H1 (cell line): ENCODE data around the gene SEPTIN5. TPM values are rescaled to one million over a fixed set of nuclear protein-coding genes. Genes with fewer than 3 reads are reported as not detected.
"Not testable (repeated sequence)": the region's sequence is repeated elsewhere in the genome, so short reads cannot be mapped to it uniquely, and the experiment has no call there.

ENCODE experiments used
- CTCF ChIA-PET: fragments of 300-600 bp; sonication (Branson Sonifier 250); formaldehyde crosslinking; loops from one replicate; lab custom pipeline; 2021; ENCODE audit not compliant: partially characterized antibody; lab: Charles Lee
- POLR2A ChIA-PET: fragments of 300-600 bp; sonication (Branson Sonifier 250); formaldehyde crosslinking; loops from one replicate; lab custom pipeline; 2021; ENCODE audit warnings: inconsistent platforms; ENCODE audit not compliant: partially characterized antibody; lab: Charles Lee
- DNase-seq, 2 experiments: peaks; one replicate each; pipeline versions ENCODE4 v3.0.0 to v3.0.0-alpha.2; 2010 to 2022; ENCODE audit warnings: low spot score in 2 of 2, low read depth in 1 of 2, mixed read lengths in 1 of 2
- FAIRE-seq: peaks from 2 replicates; lab custom pipeline; 2011; peaks lifted over from hg19 to GRCh38; lab: Jason Lieb, UNC
- H2AFZ ChIP-seq: 2 replicates; pipeline ENCODE4 v1.8.1; 2012; ENCODE audit warnings: low read length, inconsistent platforms
- H2AK5ac ChIP-seq: 2 replicates; pipeline ENCODE4 v1.6.1; 2013; ENCODE audit warnings: low read depth, low read length
- H2BK120ac ChIP-seq: replicated peaks from 2 replicates; pipeline ENCODE3; 2013; ENCODE audit warnings: low read depth, low read length, inconsistent platforms
- H2BK12ac ChIP-seq: 2 replicates; pipeline ENCODE4 v1.6.1; 2013; ENCODE audit warnings: low read depth, low read length
- H2BK15ac ChIP-seq: 2 replicates; pipeline ENCODE4 v1.6.1; 2013; ENCODE audit warnings: low read length
- H2BK20ac ChIP-seq: 2 replicates; pipeline ENCODE4 v1.6.1; 2013; ENCODE audit warnings: low read length
- H2BK5ac ChIP-seq: 2 replicates; pipeline ENCODE4 v1.6.1; 2013; ENCODE audit warnings: low read depth, low read length
- H3K14ac ChIP-seq: 2 replicates; pipeline ENCODE4 v1.6.1; 2013; ENCODE audit warnings: inconsistent platforms; ENCODE audit not compliant: insufficient read length
- H3K18ac ChIP-seq: 2 replicates; pipeline ENCODE4 v1.6.1; 2013; ENCODE audit warnings: low read length; ENCODE audit errors: extremely low read depth
- H3K23ac ChIP-seq: 2 replicates; pipeline ENCODE4 v1.6.1; 2013; ENCODE audit warnings: inconsistent platforms; ENCODE audit not compliant: insufficient read length
- H3K23me2 ChIP-seq: 2 replicates; pipeline ENCODE4 v1.6.1; 2013; ENCODE audit warnings: low read depth, low read length
- H3K27ac ChIP-seq: 2 replicates; pipeline ENCODE4 v1.6.1; 2011; ENCODE audit warnings: low read depth, low read length, inconsistent platforms
- H3K27me3 ChIP-seq, 4 experiments: replicated peaks in 1 of 4; 1 replicate in 1 of 4; 2 replicates in 3 of 4; pipeline versions ENCODE4 v1.6.1 to v1.8.1; 2011 to 2013; ENCODE audit warnings: low read length in 3 of 4, mild to moderate bottlenecking in 3 of 4, inconsistent platforms in 2 of 4, mixed read lengths in 2 of 4, moderate library complexity in 1 of 4; ENCODE audit not compliant: control insufficient read depth in 3 of 4, insufficient read depth in 3 of 4; ENCODE audit errors: extremely low read depth in 1 of 4
- H3K36me3 ChIP-seq, 4 experiments: 2 replicates each; pipeline versions ENCODE4 v1.6.1 to v1.8.1; 2011 to 2013; ENCODE audit warnings: mild to moderate bottlenecking in 4 of 4, low read length in 3 of 4, moderate library complexity in 2 of 4, control low read depth in 1 of 4, inconsistent platforms in 1 of 4; ENCODE audit not compliant: insufficient read depth in 4 of 4, control insufficient read depth in 2 of 4
- H3K4ac ChIP-seq: replicated peaks from 2 replicates; pipeline ENCODE3; 2013; ENCODE audit warnings: low read length, low read depth, mixed read lengths, inconsistent platforms; ENCODE audit not compliant: insufficient read length
- H3K4me1 ChIP-seq, 4 experiments: replicated peaks in 1 of 4; 1 replicate in 1 of 4; 2 replicates in 3 of 4; pipeline versions ENCODE4 v1.6.1 to v1.8.1; 2011 to 2013; ENCODE audit warnings: low read length in 3 of 4, inconsistent platforms in 2 of 4, mixed read lengths in 1 of 4; ENCODE audit not compliant: insufficient read depth in 4 of 4, control insufficient read depth in 3 of 4
- H3K4me2 ChIP-seq, 2 experiments: 2 replicates each; pipeline versions ENCODE4 v1.6.1 to v1.8.1; 2011 to 2013; ENCODE audit warnings: low read depth in 2 of 2, low read length in 2 of 2, control low read depth in 1 of 2, inconsistent platforms in 1 of 2, mild to moderate bottlenecking in 1 of 2; ENCODE audit not compliant: insufficient read depth in 1 of 2
- H3K4me3 ChIP-seq, 4 experiments: fragments of 200-600, 300-600 bp in 1 of 4; sonication (generic), shearing (Covaris generic), sonication (Bioruptor Twin) in 1 of 4; 2 replicates each; pipeline versions ENCODE4 v1.5.1 to v1.8.1; 2011 to 2016; ENCODE audit warnings: low read length in 4 of 4, low read depth in 3 of 4, control low read depth in 2 of 4, inconsistent platforms in 2 of 4, mild to moderate bottlenecking in 2 of 4, mixed read lengths in 1 of 4, moderate library complexity in 1 of 4; ENCODE audit not compliant: insufficient read depth in 2 of 4; ENCODE audit errors: extremely low read depth in 1 of 4
- H3K56ac ChIP-seq: replicated peaks from 2 replicates; pipeline ENCODE3; 2013; ENCODE audit warnings: low read depth, mild to moderate bottlenecking, mixed read lengths, low read length, inconsistent platforms; ENCODE audit not compliant: insufficient read length
- H3K79me1 ChIP-seq: 2 replicates; pipeline ENCODE4 v1.6.1; 2013; ENCODE audit warnings: low read depth, low read length, control low read depth
- H3K79me2 ChIP-seq, 2 experiments: 2 replicates each; pipeline versions ENCODE4 v1.6.1 to v1.8.1; 2012 to 2013; ENCODE audit warnings: low read length in 2 of 2, mild to moderate bottlenecking in 2 of 2, inconsistent platforms in 1 of 2; ENCODE audit not compliant: insufficient read depth in 2 of 2, control insufficient read depth in 1 of 2
- H3K9ac ChIP-seq, 4 experiments: replicated peaks in 1 of 4; 1 replicate in 1 of 4; 2 replicates in 3 of 4; pipeline versions ENCODE4 v1.6.1 to v1.8.1; 2011 to 2013; ENCODE audit warnings: low read depth in 3 of 4, low read length in 3 of 4, control low read depth in 2 of 4, mild to moderate bottlenecking in 2 of 4, moderate library complexity in 2 of 4, inconsistent platforms in 1 of 4; ENCODE audit errors: extremely low read depth in 1 of 4
- H3K9me3 ChIP-seq, 2 experiments: 2 replicates each; pipeline versions ENCODE4 v1.6.1 to v1.8.1; 2012 to 2013; ENCODE audit warnings: mild to moderate bottlenecking in 2 of 2, moderate library complexity in 2 of 2, control low read depth in 1 of 2, inconsistent platforms in 1 of 2, low read depth in 1 of 2, low read length in 1 of 2, mixed read lengths in 1 of 2; ENCODE audit not compliant: insufficient read depth in 2 of 2
- H4K20me1 ChIP-seq, 2 experiments: replicated peaks in 1 of 2; 2 replicates each; pipeline versions ENCODE3 to v1.8.1; 2011 to 2013; ENCODE audit warnings: inconsistent platforms in 2 of 2, low read length in 2 of 2, mild to moderate bottlenecking in 1 of 2; ENCODE audit not compliant: insufficient read depth in 2 of 2, control insufficient read depth in 1 of 2
- H4K5ac ChIP-seq: 2 replicates; pipeline ENCODE4 v1.6.1; 2013; ENCODE audit warnings: low read length, low read depth, mixed read lengths, inconsistent platforms; ENCODE audit not compliant: insufficient read length
- H4K8ac ChIP-seq: 2 replicates; pipeline ENCODE4 v1.8.0; 2013; ENCODE audit warnings: mild to moderate bottlenecking, moderate library complexity, low read length, inconsistent platforms; ENCODE audit not compliant: insufficient read depth; ENCODE audit errors: extremely low read depth
- H4K91ac ChIP-seq: replicated peaks from 2 replicates; pipeline ENCODE3; 2013; ENCODE audit warnings: low read length, mixed read lengths, inconsistent platforms; ENCODE audit not compliant: insufficient read length
- EZH2 ChIP-seq: fragments of 200-600 bp; sonication (generic); IDR thresholded peaks from 2 replicates; pipeline ENCODE4 v1.7.1; 2012; ENCODE audit warnings: low read depth, mild to moderate bottlenecking, moderate library complexity, low read length, inconsistent platforms; ENCODE audit not compliant: severe bottlenecking
- SUZ12 ChIP-seq: fragments of 200-600 bp; sonication (generic); IDR thresholded peaks from 2 replicates; pipeline ENCODE4 v1.6.1; 2012; ENCODE audit warnings: mild to moderate bottlenecking, inconsistent platforms, low read length, moderate library complexity, mixed read lengths
- WGBS, 2 experiments: shearing (Covaris generic) in 1 of 2; methylation state at CpG; one replicate each; pipeline versions ENCODE4 v1.1.6 to v1.1.7; 2013 to 2015; ENCODE audit warnings: low lambda C conversion rate in 2 of 2, mixed read lengths in 2 of 2, inconsistent platforms in 1 of 2, low coverage in 1 of 2, missing lambda C conversion rate in 1 of 2; ENCODE audit not compliant: insufficient replicate concordance in 2 of 2, insufficient coverage in 1 of 2, insufficient read length in 1 of 2; ENCODE audit errors: extremely low coverage in 1 of 2, missing lambda C conversion rate in 1 of 2; 5-methylcytosine and 5-hydroxymethylcytosine counted together
- polyA plus RNA-seq, 7 experiments: library from polyadenylated mRNA; depleted of rRNA in 3 of 7; stranded (reverse) in 5 of 7; unstranded in 2 of 7; fragments of >200 nt in 5 of 7; fragments of 200-250 nt in 2 of 7; gene quantifications; 1 replicate in 5 of 7; 2 replicates in 1 of 7; 4 replicates in 1 of 7; pipeline versions ENCODE4 v1.2.1 to v1.2.3, GENCODE V29; 2011 to 2013; ENCODE audit warnings: missing spikeins in 2 of 7, mixed read lengths in 2 of 7
- total RNA-seq: library from RNA; stranded (reverse); fragmentation: NEBNext Ultra II Directional; extraction: Animal tissue kit (Norgen Biotek cat#: 25700); gene quantifications from 2 replicates; pipeline ENCODE4 v1.2.1, GENCODE V29; 2021

Gene SEPTIN5
- total and polyA plus RNA-seq, 2 of the 8 experiments (the other 6 are each of a cell fraction or from before 2014, with no cell fraction given) = 6.0 to 8.6 TPM

DNA sequence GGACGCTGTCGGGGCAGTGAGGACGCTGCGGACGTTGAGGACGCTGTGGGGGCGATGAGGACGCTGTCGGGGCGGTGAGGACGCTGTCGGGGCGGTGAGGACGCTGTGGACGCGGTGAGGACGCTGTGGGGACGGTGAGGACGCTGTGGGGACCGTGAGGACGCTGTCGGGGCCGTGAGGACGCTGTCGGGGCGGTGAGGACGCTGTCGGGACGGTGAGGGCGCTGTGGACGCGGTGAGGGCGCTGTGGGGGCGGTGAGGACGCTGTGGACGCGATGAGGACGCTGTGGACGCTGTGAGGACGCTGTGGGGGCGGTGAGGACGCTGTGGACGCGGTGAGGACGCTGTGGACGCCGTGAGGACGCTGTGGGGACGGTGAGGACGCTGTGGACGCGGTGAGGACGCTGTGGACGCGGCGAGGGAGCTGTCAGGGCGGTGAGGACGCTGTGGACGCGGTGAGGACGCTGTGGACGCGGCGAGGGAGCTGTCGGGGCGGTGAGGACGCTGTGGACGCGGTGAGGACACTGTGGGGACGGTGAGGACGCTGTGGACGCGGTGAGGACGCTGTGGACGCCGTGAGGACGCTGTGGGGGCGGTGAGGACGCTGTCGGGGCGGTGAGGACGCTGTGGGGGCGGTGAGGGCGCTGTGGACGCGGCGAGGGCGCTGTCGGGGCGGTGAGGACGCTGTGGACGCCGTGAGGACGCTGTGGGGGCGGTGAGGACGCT lies 11.9 kb downstream of the SEPTIN5 start:
- CTCF ChIA-PET = interaction anchor here (0.6 to 0.7 kb wide), 2 partner anchors 13 to 180 kb away, joined by 3 read pairs; no protein-coding TSS in a partner anchor
- H3K4ac ChIP-seq, H3K36me3 ChIP-seq, H2AK5ac ChIP-seq, H3K4me2 ChIP-seq, H2AFZ ChIP-seq, POLR2A ChIA-PET, H4K8ac ChIP-seq, H3K23ac ChIP-seq, H3K27ac ChIP-seq, H2BK5ac ChIP-seq, FAIRE-seq, H3K4me3 ChIP-seq, H3K79me1 ChIP-seq, H3K9ac ChIP-seq, H3K56ac ChIP-seq, H3K14ac ChIP-seq, H2BK120ac ChIP-seq, H3K18ac ChIP-seq, H2BK15ac ChIP-seq, H2BK20ac ChIP-seq, H3K79me2 ChIP-seq, H4K5ac ChIP-seq, H3K9me3 ChIP-seq, H4K91ac ChIP-seq, DNase-seq: not testable (repeated sequence)
- Histone ChIP-seq H3K23me2 (peaks cover 18% of the 10 kb centered on the region; the same call in 1 of the 2 replicates), H3K4me1 (peaks cover 0 to 35% (median 21%) of the 10 kb centered on the region in 4 experiments; a peak in 6 of 7 replicates), H4K20me1 (peaks cover 7 to 21% of the 10 kb centered on the region in 2 experiments), H3K27me3 (peaks cover 60 to 92% (median 85%) of the 10 kb centered on the region in 4 experiments), H2BK12ac (0 out of 2 replicates have a peak overlapping the region, but pooled peaks have one; percentile 68)
- 75% methylated on average over 46 of the region's 96 CpGs; no CpG with 5 or more reads in 1 of the 2 experiments for WGBS, 2 experiments
- TF ChIP-seq EZH2 = peak; percentile 51
- TF ChIP-seq SUZ12 = peak; percentile 64; the same call in 1 of the 2 replicates
